H9 (cell line): ENCODE measurements around the gene SDC3. TPM values are rescaled to one million over a fixed set of nuclear protein-coding genes. Genes with fewer than 3 reads are reported as not detected.
A peak's percentile ranks its signal among the peaks of the same experiment; 100 is the strongest.

Source experiments
- DNase-seq: peaks from one replicate; pipeline ENCODE4 v3.0.0-alpha.2; 2017
- H2AFZ ChIP-seq: one replicate; pipeline ENCODE4 v1.6.1; 2013; ENCODE audit warnings: mild to moderate bottlenecking, low read length, control low read depth, moderate library complexity
- H2AK5ac ChIP-seq: 2 replicates; pipeline ENCODE4 v1.6.1; 2013; ENCODE audit warnings: low read length, control low read depth, mixed read lengths; ENCODE audit not compliant: insufficient read length
- H2BK120ac ChIP-seq: one replicate; pipeline ENCODE4 v1.6.1; 2013; ENCODE audit warnings: low read depth, mild to moderate bottlenecking, low read length, control low read depth, inconsistent platforms; ENCODE audit not compliant: poor library complexity, severe bottlenecking
- H2BK12ac ChIP-seq: 2 replicates; pipeline ENCODE4 v1.6.1; 2013; ENCODE audit warnings: low read length, control low read depth, mixed read lengths, low read depth; ENCODE audit not compliant: insufficient read length
- H2BK15ac ChIP-seq: 2 replicates; pipeline ENCODE4 v1.6.1; 2013; ENCODE audit warnings: low read depth, low read length, control low read depth
- H2BK20ac ChIP-seq: one replicate; pipeline ENCODE4 v1.6.1; 2013; ENCODE audit warnings: low read depth, mild to moderate bottlenecking, low read length, control low read depth, inconsistent platforms; ENCODE audit not compliant: poor library complexity, severe bottlenecking
- H2BK5ac ChIP-seq: 2 replicates; pipeline ENCODE4 v1.6.1; 2013; ENCODE audit warnings: low read length, control low read depth, mixed read lengths; ENCODE audit not compliant: insufficient read length
- H3K14ac ChIP-seq: 2 replicates; pipeline ENCODE4 v1.6.1; 2013; ENCODE audit warnings: low read length, control low read depth; ENCODE audit not compliant: insufficient read depth
- H3K18ac ChIP-seq: 2 replicates; pipeline ENCODE4 v1.6.1; 2013; ENCODE audit warnings: low read depth, mild to moderate bottlenecking, mixed read lengths, low read length, control low read depth; ENCODE audit not compliant: insufficient read length
- H3K23ac ChIP-seq: 2 replicates; pipeline ENCODE4 v1.6.1; 2013; ENCODE audit warnings: low read length, control low read depth, mixed read lengths, low read depth; ENCODE audit not compliant: insufficient read length
- H3K23me2 ChIP-seq: 2 replicates; pipeline ENCODE4 v1.6.1; 2013; ENCODE audit warnings: low read depth, mild to moderate bottlenecking, mixed read lengths, low read length, control low read depth; ENCODE audit not compliant: insufficient read length, poor library complexity, severe bottlenecking
- H3K27ac ChIP-seq: 2 replicates; pipeline ENCODE4 v1.5.1; 2013; ENCODE audit warnings: low read length, control low read depth, mixed read lengths, low read depth; ENCODE audit not compliant: insufficient read length
- H3K27me3 ChIP-seq: 2 replicates; pipeline ENCODE4 v1.6.1; 2013; ENCODE audit warnings: low read length, control low read depth, inconsistent platforms; ENCODE audit not compliant: insufficient read depth
- H3K4ac ChIP-seq: 2 replicates; pipeline ENCODE4 v1.6.1; 2013; ENCODE audit warnings: low read depth, mild to moderate bottlenecking, control low read depth, inconsistent platforms, low read length, moderate library complexity
- H3K4me1 ChIP-seq: 2 replicates; pipeline ENCODE4 v1.6.1; 2013; ENCODE audit warnings: low read length, control low read depth, inconsistent platforms; ENCODE audit not compliant: insufficient read depth
- H3K4me2 ChIP-seq: 2 replicates; pipeline ENCODE4 v1.6.1; 2013; ENCODE audit warnings: low read length, control low read depth, mixed read lengths; ENCODE audit not compliant: insufficient read length, insufficient read depth
- H3K56ac ChIP-seq: 2 replicates; pipeline ENCODE4 v1.6.1; 2013; ENCODE audit warnings: low read depth, mild to moderate bottlenecking, mixed read lengths, low read length, control low read depth; ENCODE audit not compliant: insufficient read length
- H3K79me1 ChIP-seq: 2 replicates; pipeline ENCODE4 v1.6.1; 2013; ENCODE audit warnings: low read depth, mild to moderate bottlenecking, moderate library complexity, low read length, control low read depth, inconsistent platforms; ENCODE audit not compliant: insufficient read depth, poor library complexity, severe bottlenecking
- H3K79me2 ChIP-seq: 2 replicates; pipeline ENCODE4 v1.6.1; 2013; ENCODE audit warnings: low read length, control low read depth, inconsistent platforms; ENCODE audit not compliant: insufficient read depth
- H3K9ac ChIP-seq: 2 replicates; pipeline ENCODE4 v1.6.1; 2013; ENCODE audit warnings: low read length, control low read depth, mixed read lengths; ENCODE audit not compliant: insufficient read length; ENCODE audit errors: extremely low read depth
- H3K9me3 ChIP-seq: one replicate; pipeline ENCODE4 v1.6.1; 2013; ENCODE audit warnings: low read depth, low read length, inconsistent platforms; ENCODE audit not compliant: control insufficient read depth
- H3T11ph ChIP-seq: one replicate; pipeline ENCODE4 v1.6.1; 2013; ENCODE audit warnings: mild to moderate bottlenecking, low read length, control low read depth, inconsistent platforms
- H4K20me1 ChIP-seq: one replicate; pipeline ENCODE4 v1.6.1; 2013; ENCODE audit not compliant: control insufficient read depth, insufficient read length, insufficient read depth
- H4K5ac ChIP-seq: 2 replicates; pipeline ENCODE4 v1.6.1; 2013; ENCODE audit warnings: low read depth, mild to moderate bottlenecking, mixed read lengths, low read length, control low read depth; ENCODE audit not compliant: insufficient read length
- H4K8ac ChIP-seq: replicated peaks from 2 replicates; pipeline ENCODE4 v1.6.1; 2013; ENCODE audit warnings: low read length, control low read depth, mixed read lengths, low read depth; ENCODE audit not compliant: insufficient read length
- H4K91ac ChIP-seq: 2 replicates; pipeline ENCODE4 v1.6.1; 2013; ENCODE audit warnings: low read depth, mild to moderate bottlenecking, moderate library complexity, mixed read lengths, low read length, control low read depth; ENCODE audit not compliant: insufficient read length
- H3K27ac Mint-ChIP-seq, 3 experiments: 2 replicates in 2 of 3; 3 replicates in 1 of 3; pipeline ENCODE4 v1.8.0; 2020 to 2021; ENCODE audit warnings: mixed read lengths in 3 of 3, mild to moderate bottlenecking in 1 of 3, moderate library complexity in 1 of 3
- H3K27me3 Mint-ChIP-seq: 2 replicates; pipeline ENCODE4 v1.8.0; 2021; ENCODE audit warnings: low read depth, mild to moderate bottlenecking, moderate library complexity, mixed read lengths
- H3K36me3 Mint-ChIP-seq, 3 experiments: 2 replicates in 2 of 3; 3 replicates in 1 of 3; pipeline ENCODE4 v1.8.0; 2020 to 2021; ENCODE audit warnings: low read depth in 3 of 3, mixed read lengths in 3 of 3; ENCODE audit not compliant: insufficient read depth in 1 of 3
- H3K4me1 Mint-ChIP-seq, 2 experiments: 2 replicates each; pipeline ENCODE4 v1.8.0; 2020; ENCODE audit warnings: mixed read lengths in 2 of 2
- H3K4me3 Mint-ChIP-seq, 2 experiments: 2 replicates in 1 of 2; 3 replicates in 1 of 2; pipeline ENCODE4 v1.8.0; 2020 to 2021; ENCODE audit warnings: mild to moderate bottlenecking in 2 of 2, mixed read lengths in 2 of 2, moderate library complexity in 1 of 2
- H3K9me3 Mint-ChIP-seq, 2 experiments: 2 replicates in 1 of 2; 3 replicates in 1 of 2; pipeline ENCODE4 v1.8.0; 2020; ENCODE audit warnings: mild to moderate bottlenecking in 2 of 2, mixed read lengths in 2 of 2, moderate library complexity in 1 of 2
- WGBS: extraction: QIAGEN DNeasy Blood & Tissue Kit; methylation state at CpG from one replicate; pipeline ENCODE4 v1.1.7; 2013; ENCODE audit warnings: missing lambda C conversion rate, low lambda C conversion rate, mixed read lengths; ENCODE audit not compliant: insufficient read length; ENCODE audit errors: extremely low coverage; 5-methylcytosine and 5-hydroxymethylcytosine counted together
- total RNA-seq: library from RNA; stranded (reverse); gene quantifications from 2 replicates; pipeline ENCODE4 v1.2.1, GENCODE V29; 2021
- TF ChIP-seq, protein P1 (sequence below): fragments of 200-600 bp; sonication (generic); conservative IDR thresholded peaks from 3 replicates; pipeline ENCODE4 v1.8.0; 2021; ENCODE audit warnings: antibody characterized with exemption, mild to moderate bottlenecking

Gene SDC3
- total RNA-seq, 1 experiment from 2014 or later = 25.9 TPM

DNA sequence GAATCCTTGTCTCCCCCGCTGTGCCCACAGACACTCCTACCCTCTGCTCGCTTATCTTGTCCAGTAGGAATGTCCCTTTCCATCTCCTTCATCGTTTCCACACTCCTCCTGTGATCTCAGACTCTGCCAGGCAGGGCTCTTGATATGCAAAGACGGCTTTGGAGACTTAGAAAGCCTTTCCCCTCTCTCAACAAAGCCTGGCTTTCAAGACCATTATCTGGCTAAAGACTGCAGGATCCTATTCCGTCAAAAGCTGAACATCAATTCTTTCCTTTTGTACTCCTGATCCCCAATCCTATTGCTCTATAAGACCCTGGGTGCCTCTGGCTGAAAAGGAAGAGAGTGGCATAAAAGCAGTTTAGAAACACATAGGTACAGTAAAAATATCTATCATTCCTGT, 63.9 kb downstream of the SDC3 start:
- Histone ChIP-seq H3K4me1 (peaks cover 6% of the 10 kb centered on the region; the same call in 1 of the 2 replicates), H2BK15ac (no peak overlapping the region), H3K79me2 (no peaks in the 10 kb centered on the region), H3K4me2 (peak overlapping the region; percentile 8), H3K23ac (no peak overlapping the region), H3K9ac (no peak overlapping the region), H4K5ac (no peak overlapping the region), H4K20me1 (no peaks in the 10 kb centered on the region), H2BK5ac (no peak overlapping the region), H3K18ac (no peak overlapping the region), H3K27ac (no peak overlapping the region), H3K9me3 (no peaks in the 10 kb centered on the region), H3K79me1 (no peaks in the 10 kb centered on the region), H3K56ac (no peak overlapping the region), H2BK20ac (no peak overlapping the region), H2BK12ac (no peak overlapping the region), H3K27me3 (no peaks in the 10 kb centered on the region), H3K14ac (no peak overlapping the region), H3K23me2 (no peaks in the 10 kb centered on the region), H2AK5ac (no peak overlapping the region), H2BK120ac (no peak overlapping the region), H3K4ac (no peak overlapping the region), H4K91ac (no peak overlapping the region), H2AFZ (no peak overlapping the region), H4K8ac (no peak overlapping the region), H3T11ph (no peak overlapping the region)
- peak overlapping the region; percentile 2 to 13; a peak in 2 of 5 replicates for H3K4me3 Mint-ChIP-seq
- no peaks in the 10 kb centered on the region for H3K36me3 Mint-ChIP-seq
- no peak overlapping the region for H3K27ac Mint-ChIP-seq
- no CpG with 5 or more reads among the region's 5 CpGs for WGBS
- H3K9me3 Mint-ChIP-seq = no peaks in the 10 kb centered on the region; a peak in 1 of 5 replicates
- H3K4me1 Mint-ChIP-seq = peaks cover 63 to 70% of the 10 kb centered on the region in 2 experiments
- peaks cover 54% of the 10 kb centered on the region for H3K27me3 Mint-ChIP-seq
- TF ChIP-seq, protein P1, sequence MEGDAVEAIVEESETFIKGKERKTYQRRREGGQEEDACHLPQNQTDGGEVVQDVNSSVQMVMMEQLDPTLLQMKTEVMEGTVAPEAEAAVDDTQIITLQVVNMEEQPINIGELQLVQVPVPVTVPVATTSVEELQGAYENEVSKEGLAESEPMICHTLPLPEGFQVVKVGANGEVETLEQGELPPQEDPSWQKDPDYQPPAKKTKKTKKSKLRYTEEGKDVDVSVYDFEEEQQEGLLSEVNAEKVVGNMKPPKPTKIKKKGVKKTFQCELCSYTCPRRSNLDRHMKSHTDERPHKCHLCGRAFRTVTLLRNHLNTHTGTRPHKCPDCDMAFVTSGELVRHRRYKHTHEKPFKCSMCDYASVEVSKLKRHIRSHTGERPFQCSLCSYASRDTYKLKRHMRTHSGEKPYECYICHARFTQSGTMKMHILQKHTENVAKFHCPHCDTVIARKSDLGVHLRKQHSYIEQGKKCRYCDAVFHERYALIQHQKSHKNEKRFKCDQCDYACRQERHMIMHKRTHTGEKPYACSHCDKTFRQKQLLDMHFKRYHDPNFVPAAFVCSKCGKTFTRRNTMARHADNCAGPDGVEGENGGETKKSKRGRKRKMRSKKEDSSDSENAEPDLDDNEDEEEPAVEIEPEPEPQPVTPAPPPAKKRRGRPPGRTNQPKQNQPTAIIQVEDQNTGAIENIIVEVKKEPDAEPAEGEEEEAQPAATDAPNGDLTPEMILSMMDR = no peak
- DNase-seq = no peak
